KBM-7 (cell line): ENCODE results near the gene MAP3K4.

Source experiments
- DNase-seq: peaks from one replicate; pipeline ENCODE4 v3.0.0-alpha.2; 2015
- in situ Hi-C: fragments of 300-500 bp; cut with MboI; formaldehyde crosslinking; loops from 2 replicates; pipeline ENCODE4 v1.14.3; 2020; ENCODE audit warnings: low sequenced_read_pairs, low pct_unique_long_range_greater_than_20kb, mixed read lengths

Gene MAP3K4

GRCh38 chr6:160991406-160992060 lies at the start of gene MAP3K4:
Gene MAP3K4 (plus strand): TSS chr6:160991769. CDS start chr6:160991932, 163 bp downstream.
- peak; percentile 79 for DNase-seq
- in situ Hi-C loops, result no loop called here

GRCh38 chr6:160943997-160944396 lies 47.6 kb upstream of the MAP3K4 start:
- in situ Hi-C loops, result loop anchor here (25.0 kb wide), 1 partner anchor 418 kb away; no protein-coding TSS in a partner anchor
- no peak for DNase-seq

- in situ Hi-C loops, result loop anchor here (25.0 kb wide), 1 partner anchor 417 kb away; no protein-coding TSS in a partner anchor
- no peak for DNase-seq
These were observed 45.9 kb upstream of the MAP3K4 start for GRCh38 chr6:160945516-160946177.

GRCh38 chr6:160949531-160949930 lies 42.0 kb upstream of the MAP3K4 start:
- in situ Hi-C loops, result loop anchor here (25.0 kb wide), 1 partner anchor 413 kb away; no protein-coding TSS in a partner anchor
- DNase-seq, result no peak

- in situ Hi-C loops, result no loop called here
These were observed 41.1 kb upstream of the MAP3K4 start for GRCh38 chr6:160950507-160950906.

GRCh38 chr6:160951187-160952030 lies 40.2 kb upstream of the MAP3K4 start:
- in situ Hi-C loops, result no loop called here
- DNase-seq, result no peak

More at GRCh38 chr6:160950507-160950906, 41.1 kb upstream of the MAP3K4 start:
- no peak for DNase-seq

- DNase-seq, result no peak
- in situ Hi-C loops, result no loop called here
These were observed 38.8 kb upstream of the MAP3K4 start for GRCh38 chr6:160952633-160953281.

- no peak for DNase-seq
- in situ Hi-C loops, result no loop called here
These were observed 35.9 kb upstream of the MAP3K4 start for GRCh38 chr6:160955508-160956295.

GRCh38 chr6:160956300-160957035 lies 35.1 kb upstream of the MAP3K4 start:
- in situ Hi-C loops, result no loop called here

GRCh38 chr6:160959726-160960435 lies 31.7 kb upstream of the MAP3K4 start:
- no peak for DNase-seq
- in situ Hi-C loops, result no loop called here

More at GRCh38 chr6:160956300-160957035, 35.1 kb upstream of the MAP3K4 start:
- DNase-seq, result no peak

- DNase-seq, result no peak
- in situ Hi-C loops, result no loop called here
These were observed 30.7 kb upstream of the MAP3K4 start for GRCh38 chr6:160960839-160961238.

GRCh38 chr6:160962835-160963623 lies 28.5 kb upstream of the MAP3K4 start:
- no peak for DNase-seq
- in situ Hi-C loops, result no loop called here

GRCh38 chr6:160963651-160964050 lies 27.9 kb upstream of the MAP3K4 start:
- no peak for DNase-seq
- in situ Hi-C loops, result no loop called here

GRCh38 chr6:160965893-160966292 lies 25.7 kb upstream of the MAP3K4 start:
- in situ Hi-C loops, result no loop called here

GRCh38 chr6:160966493-160967229 lies 24.9 kb upstream of the MAP3K4 start:
- DNase-seq, result no peak
- in situ Hi-C loops, result no loop called here

More at GRCh38 chr6:160965893-160966292, 25.7 kb upstream of the MAP3K4 start:
- DNase-seq, result no peak

GRCh38 chr6:160967351-160967750 lies 24.2 kb upstream of the MAP3K4 start:
- in situ Hi-C loops, result no loop called here
- DNase-seq, result no peak
